ENCODE data around the gene DDX27.

The DDX27 gene

GRCh38 chr20:49276961-49277785 is 58.0 kb downstream of the DDX27 start:
- no peak for FAIRE-seq

GRCh38 chr20:49277786-49278035 is 58.5 kb downstream of the DDX27 start:
- DNase-seq (ENCODE audit: low spot score): no peak
- FAIRE-seq: no peak

More at GRCh38 chr20:49276961-49277785, 58.0 kb downstream of the DDX27 start:
- DNase-seq (ENCODE audit: low spot score): no peak

- DNase-seq (ENCODE audit: low spot score) (peak; percentile 98), FAIRE-seq (peak; percentile 80)
Observed at GRCh38 chr20:49278036-49278817, 59.0 kb downstream of the DDX27 start, which contains the start of gene ZNFX1. ZNFX1 (minus strand) TSS chr20:49278057; CDS start chr20:49275839, 2,218 bp downstream.

GRCh38 chr20:49278818-49279676 is 59.8 kb downstream of the DDX27 start:
- no peak for FAIRE-seq
- peak; percentile 21 for DNase-seq (ENCODE audit: low spot score)

GRCh38 chr20:49279677-49280462 is 60.7 kb downstream of the DDX27 start:
- no peak for FAIRE-seq
- DNase-seq (ENCODE audit: low spot score): peak; percentile 42

- DNase-seq (ENCODE audit: low spot score) (no peak), FAIRE-seq (no peak)
Observed at GRCh38 chr20:49280463-49281058, 61.3 kb downstream of the DDX27 start.

GRCh38 chr20:49281059-49281912 is 62.1 kb downstream of the DDX27 start:
- FAIRE-seq (no peak), DNase-seq (ENCODE audit: low spot score) (peak; percentile 51)

- FAIRE-seq (no peak), DNase-seq (ENCODE audit: low spot score) (no peak)
Observed at GRCh38 chr20:49281913-49282467, 62.8 kb downstream of the DDX27 start.

GRCh38 chr20:49282584-49283171 is 63.5 kb downstream of the DDX27 start:
- no peak for DNase-seq (ENCODE audit: low spot score)
- no peak for FAIRE-seq

GRCh38 chr20:49283176-49283702 is 64.0 kb downstream of the DDX27 start:
- FAIRE-seq: no peak

GRCh38 chr20:49283703-49284625 is 64.7 kb downstream of the DDX27 start:
- FAIRE-seq: no peak
- peak; percentile 25 for DNase-seq (ENCODE audit: low spot score)

More at GRCh38 chr20:49283176-49283702, 64.0 kb downstream of the DDX27 start:
- DNase-seq (ENCODE audit: low spot score): no peak

GRCh38 chr20:49284818-49285217 is 65.6 kb downstream of the DDX27 start:
- FAIRE-seq (no peak), DNase-seq (ENCODE audit: low spot score) (no peak)

GRCh38 chr20:49285233-49285668 is 66.0 kb downstream of the DDX27 start:
- FAIRE-seq: no peak

GRCh38 chr20:49285813-49286494 is 66.7 kb downstream of the DDX27 start:
- DNase-seq (ENCODE audit: low spot score) (no peak), FAIRE-seq (no peak)

More at GRCh38 chr20:49285233-49285668, 66.0 kb downstream of the DDX27 start:
- DNase-seq (ENCODE audit: low spot score): peak; percentile 7

- peak; percentile 55 for DNase-seq (ENCODE audit: low spot score)
- peak; percentile 36 for FAIRE-seq
Observed at GRCh38 chr20:49286689-49287551, 67.7 kb downstream of the DDX27 start.

Measured in RCC 7860 (cell line).